Fibroblast of pulmonary artery (primary cell): Measurements from ENCODE around the gene OR1I1.

Experiments
- DNase-seq: peaks from one replicate; pipeline ENCODE4 v3.0.0-alpha.2; 2010; ENCODE audit warnings: low read depth
- H3K4me3 ChIP-seq: replicated peaks from 2 replicates; pipeline ENCODE4 v1.5.1; 2011; ENCODE audit warnings: low read depth, mild to moderate bottlenecking, control low read depth, low read length, moderate library complexity
- CTCF ChIP-seq: IDR thresholded peaks from 2 replicates; pipeline ENCODE4 v1.5.1; 2011; ENCODE audit warnings: mild to moderate bottlenecking, control low read depth, low read length, inconsistent platforms; ENCODE audit errors: missing control alignments

Gene OR1I1

GRCh38 chr19:15124572-15125231 is 42.7 kb downstream of the OR1I1 start:
- no peak for DNase-seq
- H3K4me3 ChIP-seq, result peak overlapping the region; percentile 92
- no peak for TF ChIP-seq CTCF

GRCh38 chr19:15125232-15126067 is 43.4 kb downstream of the OR1I1 start:
- peak overlapping the region; percentile 92 for H3K4me3 ChIP-seq
- no peak for TF ChIP-seq CTCF
- DNase-seq, result peak; percentile 98

GRCh38 chr19:15126131-15126910 is 44.3 kb downstream of the OR1I1 start:
- TF ChIP-seq CTCF, result no peak
- H3K4me3 ChIP-seq, result peak overlapping the region; percentile 92
- DNase-seq, result no peak

GRCh38 chr19:15128162-15128770 is 46.3 kb downstream of the OR1I1 start:
- DNase-seq, result no peak
- H3K4me3 ChIP-seq, result no peak overlapping the region
- no peak for TF ChIP-seq CTCF

- TF ChIP-seq CTCF, result no peak
- no peak for DNase-seq
- H3K4me3 ChIP-seq, result no peak overlapping the region
Observed at GRCh38 chr19:15129856-15130585, 48.0 kb downstream of the OR1I1 start.
